ENCODE results near the gene NOTCH4.
A peak's percentile ranks its signal among the peaks of the same experiment; 100 is the strongest.
"Not testable (repeated sequence)": the region's sequence is repeated elsewhere in the genome, so short reads cannot be mapped to it uniquely, and the experiment has no call there.

The NOTCH4 gene

DNA sequence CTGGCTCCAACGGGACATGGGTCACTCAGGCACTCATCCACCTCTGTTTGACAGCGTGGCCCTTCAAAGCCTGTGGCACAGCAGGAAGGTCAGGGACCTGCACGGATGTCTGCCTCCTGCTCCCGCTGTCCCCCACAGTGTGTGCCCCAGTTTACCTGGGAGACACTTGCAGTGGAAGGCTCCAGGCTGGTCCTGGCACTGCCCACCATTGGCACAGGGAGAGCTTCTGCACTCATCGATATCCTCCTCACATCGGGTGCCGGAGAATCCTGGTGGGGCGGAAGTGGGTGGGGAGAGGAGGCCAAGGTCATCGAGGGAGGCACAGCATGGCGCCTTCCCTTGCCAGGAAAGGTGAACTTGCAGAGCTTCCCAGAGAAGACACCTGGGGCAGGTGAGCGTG, 6.9 kb downstream of the NOTCH4 start:
- DNase-seq = no peak

DNA sequence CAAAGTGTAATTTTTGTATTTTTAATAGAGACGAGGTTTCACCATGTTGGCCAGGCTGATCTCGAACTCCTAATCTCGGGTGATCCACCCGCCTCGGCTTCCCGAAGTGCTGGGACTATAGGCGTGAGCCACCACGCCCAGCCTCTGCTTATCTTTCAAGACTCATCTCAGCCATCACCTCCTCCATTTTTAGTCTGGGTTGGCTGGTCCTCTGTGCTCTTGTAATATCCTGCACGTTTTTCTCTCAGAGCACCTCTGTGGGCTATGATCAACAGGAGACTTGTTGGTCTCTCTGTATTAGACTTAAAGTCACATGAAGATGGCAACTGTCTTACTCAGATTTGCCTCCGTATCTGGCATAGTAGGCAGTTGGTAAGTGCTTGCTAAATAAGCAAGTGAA, 7.6 kb downstream of the NOTCH4 start:
- no peak for DNase-seq

DNA sequence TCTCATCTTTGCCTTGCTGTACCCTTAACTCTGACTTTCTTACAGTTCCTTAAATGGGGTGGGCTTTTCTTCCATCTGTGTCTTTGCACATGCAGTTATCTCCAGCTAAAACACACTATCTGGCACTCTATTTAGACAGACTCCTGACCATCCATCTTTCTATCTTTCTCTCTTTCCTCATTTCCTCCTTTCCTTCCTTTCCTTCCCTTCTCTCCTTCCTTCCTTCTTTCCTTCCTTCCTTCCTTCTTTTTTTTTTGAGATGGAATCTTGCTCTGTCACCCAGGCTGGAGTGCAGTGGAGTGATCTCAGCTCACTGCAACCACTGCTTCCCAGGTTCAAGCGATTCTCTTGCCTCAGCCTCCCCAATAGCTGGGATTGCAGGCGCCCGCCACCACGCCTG, 8.2 kb downstream of the NOTCH4 start:
- no peak for DNase-seq

DNA sequence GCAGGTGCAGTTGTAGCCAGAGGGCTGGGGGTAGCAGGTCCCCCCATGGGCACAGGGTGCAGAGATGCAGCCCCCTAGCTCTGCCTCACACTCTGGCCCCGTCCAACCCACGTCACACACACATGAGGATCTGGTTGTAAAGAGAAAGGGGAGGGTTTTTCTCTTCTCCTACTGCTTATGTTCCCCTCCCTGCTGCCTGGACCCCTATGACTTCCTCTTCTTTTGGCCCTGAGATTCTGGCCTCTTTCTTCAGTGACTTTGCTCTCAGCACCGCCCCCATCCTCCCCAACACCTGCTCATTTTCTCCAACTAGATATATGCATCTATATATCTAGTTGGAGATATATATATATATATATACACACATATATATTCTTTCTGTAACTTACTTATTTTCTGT, 9.7 kb downstream of the NOTCH4 start:
- DNase-seq = no peak

DNA sequence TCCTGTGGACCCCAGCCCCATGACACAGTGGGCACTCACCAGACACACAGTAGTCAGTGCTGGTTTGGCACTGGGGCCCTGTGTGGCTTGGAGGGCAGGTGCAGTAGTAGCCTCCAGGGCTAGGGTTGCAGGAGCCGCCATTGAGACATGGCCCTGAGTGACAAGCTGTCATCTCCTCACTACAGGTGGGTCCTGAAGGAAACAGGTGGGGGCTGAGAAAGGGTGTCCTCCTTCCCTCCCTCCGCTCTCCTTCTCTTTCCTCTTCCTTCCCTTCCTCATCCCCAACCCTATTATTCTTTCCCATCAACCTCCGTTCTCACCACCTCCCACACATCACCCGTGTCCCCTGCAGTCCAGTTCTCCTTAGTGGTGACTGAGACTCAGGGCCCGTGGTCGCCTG, 10.2 kb downstream of the NOTCH4 start:
- DNase-seq = no peak

DNA sequence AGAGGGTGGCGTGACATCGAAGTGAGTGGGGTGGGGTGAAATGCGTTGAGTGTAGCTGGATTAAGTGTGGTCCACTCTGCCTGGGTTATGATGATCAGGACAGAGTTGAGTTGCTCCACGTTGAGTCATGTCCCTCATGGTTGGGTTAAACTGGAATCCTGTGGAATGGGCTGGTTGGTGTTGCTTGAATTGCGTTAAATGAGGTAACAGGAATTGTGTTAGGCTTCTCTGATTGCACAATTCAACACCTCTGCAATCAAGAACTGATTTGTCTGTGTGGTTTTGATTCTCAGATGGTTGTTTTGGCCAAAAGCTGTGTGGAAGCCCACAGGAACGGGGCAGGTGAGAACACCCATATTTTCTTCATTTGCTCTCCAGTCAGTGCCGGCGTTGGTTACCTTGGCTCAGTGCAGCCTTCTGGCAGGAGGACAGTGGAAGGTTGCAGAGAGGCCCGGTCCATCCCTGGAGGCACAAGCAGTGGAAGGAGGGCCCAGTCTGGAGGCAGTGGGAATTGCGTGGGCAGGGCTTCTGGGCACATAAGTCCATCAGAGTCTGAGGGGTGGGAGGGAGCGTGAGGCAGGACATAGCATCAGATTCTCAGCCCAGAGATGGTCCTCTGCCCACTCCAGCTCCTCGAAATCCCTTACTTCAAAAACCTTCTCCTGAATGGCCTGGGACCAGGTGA, 11.6 kb downstream of the NOTCH4 start:
- DNase-seq = no peak

DNA sequence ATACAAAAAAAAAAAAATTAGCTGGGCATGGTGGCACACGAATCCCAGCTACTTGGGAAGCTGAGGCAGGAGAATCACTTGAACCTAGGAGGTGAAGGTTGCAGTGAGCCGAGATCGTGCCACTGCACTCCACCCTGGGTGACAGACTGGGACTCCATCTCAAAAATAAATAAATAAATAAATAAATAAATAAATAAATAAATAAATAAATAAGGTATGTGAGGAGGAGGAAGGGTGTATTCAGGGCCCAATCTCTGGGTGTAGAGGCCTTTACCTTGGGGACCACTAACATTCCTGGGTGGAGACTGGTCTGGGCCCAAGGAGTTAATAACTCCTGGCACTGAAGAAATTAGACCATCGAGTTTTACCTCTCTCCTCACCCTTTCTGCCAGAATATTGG, 12.4 kb downstream of the NOTCH4 start:
- DNase-seq = not testable (repeated sequence)

DNA sequence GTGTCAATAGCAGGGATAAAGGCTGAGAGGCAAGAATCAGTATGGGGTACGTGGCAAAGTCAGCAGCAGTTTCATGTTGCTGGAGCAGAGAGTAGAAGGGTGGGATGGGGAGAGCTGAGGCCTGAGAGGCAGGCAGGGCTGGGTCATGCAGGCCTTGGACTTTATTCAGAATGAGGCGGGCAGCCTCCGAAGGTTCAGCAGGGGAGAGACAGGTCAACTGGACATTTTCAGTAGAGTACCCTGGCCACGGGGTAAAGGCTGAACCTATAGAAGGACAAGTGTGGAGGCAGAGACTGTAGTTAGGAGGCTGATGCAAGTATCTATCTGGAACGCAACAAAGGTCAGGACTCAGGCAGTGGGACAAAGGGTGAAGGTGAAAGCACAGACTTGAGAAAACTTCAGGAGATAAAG, 13.7 kb downstream of the NOTCH4 start:
- no peak for DNase-seq

DNA sequence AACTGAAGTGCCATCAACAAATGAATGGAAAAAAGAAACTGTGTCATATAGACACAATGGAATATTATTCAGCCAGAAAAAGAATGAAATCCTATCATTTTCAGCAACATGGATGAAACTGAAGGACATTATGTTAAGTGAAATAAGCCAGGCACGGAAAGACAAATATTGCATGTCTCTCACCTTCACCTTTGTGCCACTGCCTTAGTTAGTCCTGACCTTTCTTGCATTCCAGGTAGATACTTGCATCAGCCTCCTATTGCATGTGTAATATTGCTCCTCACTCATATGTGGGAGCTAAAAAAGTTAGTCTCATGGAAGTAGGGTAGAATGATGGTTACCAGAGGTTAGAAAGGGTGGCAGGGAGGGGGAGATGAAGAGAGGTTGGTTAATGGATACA, 14.9 kb downstream of the NOTCH4 start:
- DNase-seq = no peak

DNA sequence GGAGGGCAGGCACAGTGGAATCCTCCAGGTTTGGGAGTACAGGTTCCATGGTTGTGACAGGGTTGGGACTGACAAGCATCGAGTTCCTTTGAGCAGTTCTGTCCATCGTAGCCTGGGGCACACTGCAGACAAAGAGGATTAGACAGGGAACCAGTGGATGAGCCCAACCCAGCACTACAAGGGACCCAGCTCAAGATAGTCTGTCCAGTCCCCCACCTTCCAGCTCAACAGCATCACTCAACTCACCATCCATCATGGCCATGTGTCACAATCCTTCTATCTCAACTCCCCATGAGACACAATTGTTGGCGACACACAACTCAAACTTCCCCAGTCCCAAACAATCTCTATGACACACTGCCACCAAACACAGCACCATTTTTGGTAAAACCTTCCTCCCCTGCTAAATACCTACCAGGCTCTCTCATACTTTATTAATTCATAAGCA, 19.6 kb downstream of the NOTCH4 start:
- no peak for DNase-seq

DNA sequence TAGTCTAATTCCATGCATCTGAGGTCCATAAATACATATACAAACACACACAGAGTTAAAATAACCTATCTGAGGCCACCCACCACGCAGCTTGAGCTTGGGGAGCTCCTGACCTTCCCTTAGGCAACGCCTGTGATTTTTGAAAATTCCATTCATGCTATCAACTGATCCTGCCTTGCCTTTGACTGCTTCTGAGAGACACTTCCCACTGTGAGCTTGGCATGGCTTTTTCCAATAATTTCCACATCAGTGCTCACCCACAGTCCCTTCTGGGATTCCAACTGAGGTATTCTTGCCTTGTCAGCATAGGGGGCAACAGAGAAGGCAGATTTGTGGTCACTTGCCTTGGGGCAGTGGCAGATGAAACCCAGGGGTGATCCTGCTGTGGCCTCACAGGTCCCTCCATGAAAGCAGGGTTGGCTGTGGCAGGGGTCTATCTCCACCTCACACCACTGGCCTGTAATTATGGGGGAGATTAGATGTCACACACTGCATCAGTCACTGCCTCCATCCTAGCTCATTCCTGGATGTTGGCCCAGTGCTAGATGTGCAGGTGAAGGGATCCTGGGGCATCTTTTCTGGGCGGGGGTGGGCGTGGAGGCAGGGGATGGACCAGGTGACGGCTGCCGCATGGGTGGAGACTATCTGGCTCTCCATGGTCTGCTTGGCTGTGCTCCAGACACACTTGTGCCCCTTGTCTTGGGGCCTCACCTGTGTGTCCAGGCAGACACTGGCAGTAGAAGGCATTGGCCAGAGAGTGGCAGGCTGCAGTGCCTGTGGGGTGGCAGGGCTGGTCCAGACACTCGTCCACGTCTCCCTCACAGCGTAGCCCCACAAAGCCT, 20.2 kb downstream of the NOTCH4 start:
- DNase-seq = no peak

DNA sequence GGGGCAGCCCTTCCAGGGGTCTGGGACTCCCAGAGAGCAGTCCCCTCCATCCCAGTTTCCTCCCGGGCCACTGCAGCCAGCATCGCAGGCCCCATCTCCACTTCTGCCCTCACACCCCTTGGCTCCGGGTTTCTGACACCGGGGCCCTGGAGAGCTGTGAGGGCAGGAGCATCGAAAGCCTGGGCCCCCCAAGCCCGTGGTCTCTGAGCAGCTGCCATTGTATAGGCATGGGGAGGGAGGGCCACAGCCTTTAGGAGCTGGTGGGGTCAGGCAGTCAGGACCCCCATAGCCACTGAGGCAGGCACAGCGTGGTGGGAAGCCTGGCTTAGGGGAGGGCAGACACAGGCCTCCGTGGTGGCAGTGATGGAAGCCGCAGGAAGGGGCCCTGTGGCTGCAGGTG, 21.7 kb downstream of the NOTCH4 start:
- DNase-seq = no peak

DNA sequence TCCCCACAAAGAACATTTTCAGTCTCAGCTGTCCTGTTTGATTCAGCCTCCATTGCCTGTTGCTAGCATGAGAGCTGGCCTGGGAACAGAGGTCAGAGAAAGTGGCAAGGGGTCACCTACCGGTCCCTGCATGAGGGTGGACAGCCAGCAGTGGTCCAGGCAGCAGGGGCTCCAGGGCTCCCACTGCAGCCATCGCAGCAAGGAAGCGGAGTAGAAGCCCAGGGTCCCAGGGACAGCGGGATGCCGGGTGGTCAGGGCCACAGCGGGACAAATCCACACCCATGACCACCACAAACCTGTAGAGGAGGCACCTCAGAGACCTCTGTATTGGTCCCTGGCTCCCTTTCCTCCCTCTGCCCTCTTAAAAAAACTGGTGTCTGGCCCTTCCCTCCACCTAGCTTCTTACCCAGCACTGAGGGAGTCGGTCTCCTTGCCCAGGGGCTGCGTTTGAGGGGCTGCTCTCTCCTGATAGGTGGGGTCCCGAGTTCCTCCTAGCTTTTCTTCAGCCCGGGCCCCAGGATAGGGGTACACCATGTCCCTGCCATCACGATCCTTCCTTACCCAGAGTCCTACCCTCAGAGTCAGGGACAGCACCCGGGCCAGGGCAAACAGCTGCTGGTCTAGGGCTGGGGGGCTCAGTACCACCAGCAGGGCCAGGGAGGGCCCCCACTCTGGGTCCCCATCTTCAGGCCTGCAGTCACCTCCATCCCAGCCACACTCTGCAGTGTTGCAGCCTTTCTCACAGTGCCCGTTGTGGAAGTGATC, 23.0 kb downstream of the NOTCH4 start:
- DNase-seq = no peak

DNA sequence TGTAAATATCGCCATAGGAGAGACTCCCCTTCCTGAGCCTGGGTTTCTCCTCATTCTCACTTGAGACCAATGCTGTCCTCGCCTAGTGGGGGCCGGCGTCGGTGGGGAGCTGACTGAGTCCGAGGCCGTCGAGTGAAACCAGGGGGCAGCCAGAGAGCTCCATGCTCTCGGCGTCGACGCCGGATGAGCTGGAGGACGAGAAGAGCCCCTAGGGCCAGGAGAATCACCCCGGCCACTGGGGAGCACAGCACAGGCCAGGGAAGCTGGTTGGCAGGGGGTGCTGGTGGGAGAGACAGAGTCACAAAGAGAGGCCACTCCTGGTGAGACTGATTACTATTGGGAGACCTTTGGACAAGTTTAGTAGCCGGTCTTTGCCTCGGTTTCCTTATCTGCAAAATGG, 25.0 kb downstream of the NOTCH4 start:
- DNase-seq = no peak

DNA sequence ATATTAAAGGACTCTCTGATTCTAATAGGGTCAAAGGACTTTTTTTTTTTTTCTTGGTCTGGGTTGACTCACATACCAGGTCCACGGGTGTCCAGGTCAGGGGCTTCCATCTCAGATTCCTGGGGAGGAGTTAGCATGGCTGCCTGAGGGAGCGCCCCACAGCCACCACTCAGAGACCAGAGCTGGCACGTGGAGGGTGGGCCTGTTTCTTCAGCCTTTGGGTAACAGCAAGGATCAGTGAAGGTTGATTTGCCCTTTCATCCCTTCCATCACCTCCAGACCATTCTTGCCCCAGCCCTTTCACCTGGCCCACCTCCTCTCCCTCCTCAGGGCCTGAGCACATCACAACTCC, 25.5 kb downstream of the NOTCH4 start:
- DNase-seq = no peak

DNA sequence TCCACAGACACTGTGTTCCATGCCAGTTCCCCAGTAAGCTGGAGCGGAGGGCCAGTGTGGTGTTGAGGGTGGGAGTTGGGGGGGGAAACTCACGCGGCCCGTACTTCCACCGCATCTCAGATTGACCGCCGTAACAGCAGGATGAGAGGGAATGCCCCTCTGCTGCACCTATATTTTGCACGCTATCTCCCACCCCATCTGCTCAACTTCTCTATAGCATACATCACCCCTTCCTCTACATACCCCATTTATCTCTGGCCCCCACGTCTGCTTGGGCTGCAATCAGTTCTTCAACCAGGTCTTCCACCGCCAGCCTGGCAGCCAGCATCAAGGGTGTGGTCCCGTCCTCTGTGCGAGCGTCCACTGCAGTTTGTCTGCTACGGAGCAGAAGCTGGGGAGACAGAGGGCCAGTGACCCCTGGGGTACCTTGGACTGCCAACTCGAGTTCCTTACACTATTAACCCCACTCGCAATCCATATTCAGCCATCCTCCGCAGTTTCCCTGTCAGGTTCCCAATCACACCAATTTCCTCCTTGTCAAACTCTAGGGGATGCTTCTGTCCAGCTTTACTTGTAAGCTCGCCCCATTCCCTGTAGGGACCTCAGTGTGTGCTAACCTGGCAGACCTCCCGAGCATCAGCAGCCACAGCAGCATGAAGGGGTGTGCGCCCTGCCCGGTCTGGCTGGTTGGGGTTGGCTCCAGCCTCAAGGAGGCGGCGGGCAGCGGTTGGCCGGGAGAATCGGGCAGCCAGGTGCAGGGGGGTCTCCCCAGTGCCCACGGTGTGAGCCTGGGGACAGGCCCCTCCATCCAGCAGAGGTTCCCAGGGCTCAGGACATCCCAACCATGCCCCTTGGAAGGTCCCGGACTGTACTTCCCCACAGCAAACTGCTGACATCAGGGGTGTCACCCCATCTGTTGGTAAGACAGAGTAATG, 26.9 kb downstream of the NOTCH4 start:
- no peak for DNase-seq

DNA sequence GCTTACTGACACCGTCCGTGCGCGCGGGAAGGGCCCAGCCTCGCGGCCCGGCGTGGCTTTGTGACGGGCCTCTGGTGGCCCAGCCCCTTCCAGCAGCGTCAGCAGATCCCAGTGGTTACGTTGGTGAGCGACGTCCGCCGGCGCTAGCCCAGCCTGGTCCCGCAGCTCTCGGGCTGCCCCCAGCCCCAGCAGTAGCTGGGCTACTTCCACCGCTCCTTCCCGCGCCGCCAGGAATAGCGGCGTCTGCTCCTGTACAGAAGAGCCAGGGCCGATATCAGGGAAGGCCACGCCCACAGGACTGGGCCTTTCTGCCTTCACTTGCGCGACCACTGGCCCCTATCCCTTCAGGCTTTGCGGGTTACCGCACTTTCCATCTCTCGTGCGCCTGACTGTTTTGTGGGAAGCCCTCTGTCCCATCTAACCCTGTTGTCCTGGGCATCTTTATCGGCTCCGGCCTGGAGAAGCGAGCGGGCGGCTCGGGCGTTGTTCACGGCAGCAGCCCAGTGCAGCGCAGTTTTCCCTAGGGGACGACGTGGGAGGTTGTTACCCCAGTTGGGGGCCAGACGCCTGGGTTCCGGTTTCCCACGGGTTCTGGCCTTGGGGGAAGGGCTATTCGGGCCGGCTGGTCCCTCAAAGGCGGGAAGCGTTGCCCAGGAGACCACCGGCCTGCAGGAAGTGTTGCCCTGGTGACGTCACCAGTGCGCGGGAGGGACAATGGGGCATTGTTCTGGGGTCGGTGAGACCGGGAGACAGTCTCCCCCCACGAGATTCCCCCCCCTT, 27.8 kb downstream of the NOTCH4 start:
- peak; percentile 30 to 41 for DNase-seq

DNA sequence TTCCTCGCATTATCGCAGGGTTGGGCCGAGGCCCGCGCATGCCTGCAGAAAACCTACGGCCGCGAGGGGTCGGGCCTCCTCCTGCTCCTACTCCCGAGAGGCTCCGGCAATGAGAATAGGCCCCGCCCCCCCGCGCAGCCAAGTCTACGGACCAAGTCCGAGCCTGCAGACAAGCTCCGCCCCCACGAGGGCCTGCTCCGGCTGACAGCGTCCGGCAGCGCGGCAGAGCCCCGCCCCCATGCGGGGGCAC, 28.3 kb downstream of the NOTCH4 start:
- peak; percentile 99 for DNase-seq

DNA sequence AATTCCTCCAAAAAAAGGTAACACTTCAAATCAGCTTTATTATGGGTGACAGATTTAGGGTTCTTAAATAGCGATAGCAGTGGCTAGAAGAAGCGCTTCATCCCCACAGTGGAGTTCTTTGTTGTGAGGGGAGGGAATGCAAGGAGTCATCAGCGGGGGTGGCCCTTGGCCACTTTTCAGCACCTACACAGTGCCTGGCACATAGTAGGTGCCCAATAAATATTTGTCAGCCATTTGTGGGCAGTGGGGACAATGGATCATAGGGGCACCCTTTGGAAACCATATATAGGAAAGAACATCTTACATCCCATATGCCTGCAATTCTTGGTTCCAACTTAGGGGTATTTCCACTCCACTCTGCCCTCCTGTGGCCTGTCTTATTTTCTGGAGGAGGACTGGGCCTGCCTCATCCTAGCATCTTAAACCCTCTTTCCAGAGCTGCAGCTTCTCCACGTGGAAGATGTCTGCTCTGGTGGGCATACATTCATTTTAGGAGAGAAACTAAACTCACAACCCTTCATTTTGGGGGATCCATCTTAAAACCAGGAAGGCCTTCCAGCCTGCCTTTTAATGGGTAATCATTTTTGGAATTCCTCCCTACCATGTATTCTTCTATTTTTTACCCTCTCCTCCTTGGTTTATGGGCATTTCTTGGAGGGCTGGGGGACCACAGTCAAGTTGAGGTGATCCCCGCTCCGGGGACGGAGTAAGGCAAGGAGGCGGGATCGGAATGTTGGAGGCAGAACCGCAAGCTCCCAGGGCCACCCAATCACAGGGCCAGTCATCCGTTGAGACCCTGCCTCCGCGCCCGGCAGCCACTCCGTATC, 28.8 kb downstream of the NOTCH4 start:
- peak; percentile 66 to 86 for DNase-seq

DNA sequence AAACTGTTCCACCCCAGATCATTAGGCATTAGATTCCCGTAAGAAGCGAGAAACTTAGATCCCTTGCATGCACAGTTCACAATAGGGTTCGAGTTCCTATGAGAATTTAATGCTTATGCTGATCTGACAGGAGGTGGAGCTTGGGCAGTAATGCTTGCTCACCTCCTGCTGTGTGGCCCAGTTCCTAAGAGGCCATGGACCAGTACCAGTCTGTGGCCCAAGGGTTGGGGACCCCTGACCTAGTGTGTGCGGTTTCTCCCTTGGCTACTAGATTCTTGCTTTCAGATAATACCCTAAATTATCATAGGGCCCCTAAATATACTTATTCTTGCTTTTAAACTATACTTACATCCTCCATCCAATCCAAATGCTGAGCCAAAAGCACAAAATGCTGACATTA, 29.5 kb downstream of the NOTCH4 start:
- no peak for DNase-seq

DNA sequence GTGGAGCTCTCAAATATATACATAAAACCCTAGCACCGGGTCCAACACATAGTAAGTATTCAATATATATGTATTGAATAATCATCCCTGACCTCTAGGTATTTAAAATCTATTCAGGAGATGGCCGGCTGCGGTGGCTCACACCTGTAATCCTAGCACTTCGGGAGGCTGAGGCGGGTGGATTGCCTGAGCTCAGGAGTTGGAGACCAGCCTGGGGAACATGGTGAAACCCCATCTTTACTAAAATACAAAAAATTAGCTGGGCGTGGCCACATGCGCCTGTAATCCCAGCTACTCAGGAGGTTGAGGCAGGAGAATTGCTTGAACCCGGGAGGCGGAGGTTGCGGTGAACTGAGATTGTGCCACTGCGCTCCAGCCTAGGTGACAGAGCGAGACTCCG, 30.8 kb downstream of the NOTCH4 start:
- not testable (repeated sequence) for DNase-seq
